Memory B cell (primary cell): ENCODE results near the gene CCR5AS.
A peak's percentile ranks its signal among the peaks of the same experiment; 100 is the strongest.
"Not testable (repeated sequence)": the region's sequence is repeated elsewhere in the genome, so short reads cannot be mapped to it uniquely, and the experiment has no call there.

ENCODE experiments used
- ATAC-seq: fragments of 150-1000 bp; cut with Tn5 transposase; 2 replicates; pipeline ENCODE4 v1.10.0; 2021; ENCODE audit warnings: low read depth, mild to moderate bottlenecking, moderate library complexity
- DNase-seq, 2 donors: peaks; one replicate each; pipeline ENCODE4 v3.0.0; 2022; ENCODE audit warnings: low spot score in 2 of 2
- H3K27ac Mint-ChIP-seq: one replicate; pipeline ENCODE4 v1.8.0; 2022; ENCODE audit warnings: mild to moderate bottlenecking, moderate library complexity, mixed read lengths
- H3K27me3 Mint-ChIP-seq: one replicate; pipeline ENCODE4 v1.8.0; 2022; ENCODE audit warnings: mixed read lengths
- H3K36me3 Mint-ChIP-seq: one replicate; pipeline ENCODE4 v1.8.0; 2022; ENCODE audit warnings: mild to moderate bottlenecking, mixed read lengths
- H3K4me1 Mint-ChIP-seq: one replicate; pipeline ENCODE4 v1.8.0; 2022; ENCODE audit warnings: mixed read lengths
- H3K4me3 Mint-ChIP-seq: one replicate; pipeline ENCODE4 v1.8.0; 2022; ENCODE audit warnings: mild to moderate bottlenecking, moderate library complexity, mixed read lengths
- H3K9me3 Mint-ChIP-seq: one replicate; pipeline ENCODE4 v1.8.0; 2022; ENCODE audit warnings: mixed read lengths

The CCR5AS gene

GRCh38 chr3:46391526-46391925 is 15.3 kb downstream of the CCR5AS start:
- not testable (repeated sequence) for H3K36me3 Mint-ChIP-seq, H3K4me3 Mint-ChIP-seq, H3K9me3 Mint-ChIP-seq, H3K27me3 Mint-ChIP-seq, DNase-seq, ATAC-seq, H3K27ac Mint-ChIP-seq
- peaks cover 15% of the 10 kb centered on the region for H3K4me1 Mint-ChIP-seq

- Mint-ChIP-seq H3K36me3 (no peaks in the 10 kb centered on the region), H3K4me3 (no peak overlapping the region), H3K4me1 (peaks cover 11% of the 10 kb centered on the region), H3K27me3 (no peaks in the 10 kb centered on the region), H3K9me3 (no peaks in the 10 kb centered on the region), H3K27ac (no peak overlapping the region)
- ATAC-seq (no peak), DNase-seq (no peak)
These were observed 17.6 kb downstream of the CCR5AS start for GRCh38 chr3:46389306-46389705.

- peaks cover 15% of the 10 kb centered on the region for H3K4me1 Mint-ChIP-seq
- ATAC-seq, H3K36me3 Mint-ChIP-seq, H3K9me3 Mint-ChIP-seq, H3K4me3 Mint-ChIP-seq, H3K27ac Mint-ChIP-seq, DNase-seq, H3K27me3 Mint-ChIP-seq: not testable (repeated sequence)
These were observed 18.0 kb downstream of the CCR5AS start for GRCh38 chr3:46388847-46389246.

- Mint-ChIP-seq H3K4me1 (peaks cover 28% of the 10 kb centered on the region), H3K27ac (no peak overlapping the region), H3K36me3 (no peaks in the 10 kb centered on the region), H3K9me3 (no peaks in the 10 kb centered on the region), H3K27me3 (no peaks in the 10 kb centered on the region), H3K4me3 (no peak overlapping the region)
- no peak for DNase-seq
- no peak for ATAC-seq
These were observed 20.7 kb downstream of the CCR5AS start for GRCh38 chr3:46386205-46386604.

GRCh38 chr3:46383951-46384330 is 22.9 kb downstream of the CCR5AS start:
- ATAC-seq (peak; percentile 66), DNase-seq (no peak)
- Mint-ChIP-seq H3K27me3 (no peaks in the 10 kb centered on the region), H3K9me3 (no peaks in the 10 kb centered on the region), H3K36me3 (no peaks in the 10 kb centered on the region), H3K27ac (peak overlapping the region; percentile 80), H3K4me3 (peak overlapping the region; percentile 71), H3K4me1 (peaks cover 43% of the 10 kb centered on the region)

GRCh38 chr3:46383211-46383950 is 23.5 kb downstream of the CCR5AS start:
- H3K9me3 Mint-ChIP-seq = no peaks in the 10 kb centered on the region
- H3K4me1 Mint-ChIP-seq = peaks cover 44% of the 10 kb centered on the region
- no peaks in the 10 kb centered on the region for H3K27me3 Mint-ChIP-seq
- peak overlapping the region; percentile 71 for H3K4me3 Mint-ChIP-seq
- peak overlapping the region; percentile 80 for H3K27ac Mint-ChIP-seq
- DNase-seq (peak in 1 of 2 donors; percentile 23), ATAC-seq (peak; percentile 79)
- H3K36me3 Mint-ChIP-seq = no peaks in the 10 kb centered on the region

- Mint-ChIP-seq H3K4me3 (no peak overlapping the region), H3K27ac (no peak overlapping the region), H3K27me3 (no peaks in the 10 kb centered on the region), H3K9me3 (no peaks in the 10 kb centered on the region), H3K4me1 (peaks cover 47% of the 10 kb centered on the region), H3K36me3 (no peaks in the 10 kb centered on the region)
- no peak for ATAC-seq
- DNase-seq = no peak
These were observed 25.2 kb downstream of the CCR5AS start for GRCh38 chr3:46381625-46382024.

GRCh38 chr3:46380471-46381221 is 26.2 kb downstream of the CCR5AS start:
- no peak for DNase-seq
- peaks cover 45% of the 10 kb centered on the region for H3K4me1 Mint-ChIP-seq
- peak overlapping the region; percentile 53 for H3K4me3 Mint-ChIP-seq
- ATAC-seq = no peak
- no peaks in the 10 kb centered on the region for H3K9me3 Mint-ChIP-seq
- H3K27me3 Mint-ChIP-seq = no peaks in the 10 kb centered on the region
- peak overlapping the region; percentile 53 for H3K27ac Mint-ChIP-seq
- H3K36me3 Mint-ChIP-seq = no peaks in the 10 kb centered on the region

- H3K9me3 Mint-ChIP-seq = no peaks in the 10 kb centered on the region
- DNase-seq (peak; percentile 48), ATAC-seq (peak; percentile 51)
- H3K27ac Mint-ChIP-seq = no peak overlapping the region
- H3K27me3 Mint-ChIP-seq = no peaks in the 10 kb centered on the region
- H3K4me3 Mint-ChIP-seq = no peak overlapping the region
- H3K4me1 Mint-ChIP-seq = peaks cover 35% of the 10 kb centered on the region
- no peaks in the 10 kb centered on the region for H3K36me3 Mint-ChIP-seq
These were observed 28.4 kb downstream of the CCR5AS start for GRCh38 chr3:46378426-46378942.

- Mint-ChIP-seq H3K27me3 (no peaks in the 10 kb centered on the region), H3K27ac (peak overlapping the region; percentile 25), H3K4me1 (peaks cover 21% of the 10 kb centered on the region), H3K9me3 (no peaks in the 10 kb centered on the region), H3K4me3 (no peak overlapping the region), H3K36me3 (no peaks in the 10 kb centered on the region)
- no peak for ATAC-seq
- no peak for DNase-seq
These were observed 31.1 kb downstream of the CCR5AS start for GRCh38 chr3:46375814-46376213.

GRCh38 chr3:46375218-46375617 is 31.6 kb downstream of the CCR5AS start:
- no peak for ATAC-seq
- H3K27me3 Mint-ChIP-seq = no peaks in the 10 kb centered on the region
- peak overlapping the region; percentile 25 for H3K27ac Mint-ChIP-seq
- H3K4me1 Mint-ChIP-seq = peaks cover 17% of the 10 kb centered on the region
- H3K4me3 Mint-ChIP-seq = no peak overlapping the region
- DNase-seq = no peak
- no peaks in the 10 kb centered on the region for H3K9me3 Mint-ChIP-seq
- no peaks in the 10 kb centered on the region for H3K36me3 Mint-ChIP-seq

GRCh38 chr3:46374755-46375154 is 32.1 kb downstream of the CCR5AS start:
- no peak overlapping the region for H3K27ac Mint-ChIP-seq
- H3K4me1 Mint-ChIP-seq = peaks cover 14% of the 10 kb centered on the region
- no peak for DNase-seq
- H3K27me3 Mint-ChIP-seq = no peaks in the 10 kb centered on the region
- no peaks in the 10 kb centered on the region for H3K36me3 Mint-ChIP-seq
- H3K9me3 Mint-ChIP-seq = no peaks in the 10 kb centered on the region
- no peak for ATAC-seq
- H3K4me3 Mint-ChIP-seq = no peak overlapping the region

- H3K36me3 Mint-ChIP-seq = no peaks in the 10 kb centered on the region
- no peak for ATAC-seq
- DNase-seq = no peak
- H3K27me3 Mint-ChIP-seq = no peaks in the 10 kb centered on the region
- no peak overlapping the region for H3K27ac Mint-ChIP-seq
- no peaks in the 10 kb centered on the region for H3K9me3 Mint-ChIP-seq
- H3K4me3 Mint-ChIP-seq = no peak overlapping the region
- peaks cover 20% of the 10 kb centered on the region for H3K4me1 Mint-ChIP-seq
These were observed 34.1 kb downstream of the CCR5AS start for GRCh38 chr3:46372492-46373359.
